ENCODE results near the gene FAM180B.
"Not testable (repeated sequence)": the region's sequence is repeated elsewhere in the genome, so short reads cannot be mapped to it uniquely, and the experiment has no call there.

Gene FAM180B

GRCh38 chr11:47599902-47600301, 13.4 kb downstream of the FAM180B start:
- no peak for DNase-seq

- DNase-seq, result no peak
Measured at GRCh38 chr11:47603295-47603694, 16.8 kb downstream of the FAM180B start.

GRCh38 chr11:47605921-47606320, 19.4 kb downstream of the FAM180B start:
- no peak for DNase-seq

- no peak for DNase-seq
Measured at GRCh38 chr11:47606731-47607130, 20.3 kb downstream of the FAM180B start.

GRCh38 chr11:47607380-47607779, 20.9 kb downstream of the FAM180B start:
- DNase-seq, result no peak

GRCh38 chr11:47609675-47610074, 23.2 kb downstream of the FAM180B start:
- no peak for DNase-seq

GRCh38 chr11:47611348-47611794, 24.9 kb downstream of the FAM180B start:
- DNase-seq, result no peak

GRCh38 chr11:47615249-47615648, 28.8 kb downstream of the FAM180B start:
- DNase-seq, result no peak

GRCh38 chr11:47616726-47617416, 30.4 kb downstream of the FAM180B start:
- DNase-seq, result peak; percentile 50

GRCh38 chr11:47617417-47617809, 30.9 kb downstream of the FAM180B start:
- DNase-seq, result peak; percentile 51

GRCh38 chr11:47620836-47621378, 34.4 kb downstream of the FAM180B start:
- no peak for DNase-seq

- DNase-seq, result no peak
Measured at GRCh38 chr11:47626234-47626633, 39.8 kb downstream of the FAM180B start.

GRCh38 chr11:47628026-47628425, 41.5 kb downstream of the FAM180B start:
- no peak for DNase-seq

GRCh38 chr11:47631473-47631872, 45.0 kb downstream of the FAM180B start:
- no peak for DNase-seq

- not testable (repeated sequence) for DNase-seq
Measured at GRCh38 chr11:47636331-47636730, 49.9 kb downstream of the FAM180B start.

All from DMS79 (cell line).